PC-9 (cell line): ENCODE data around the gene LRRC3C. TPM values are rescaled to one million over a fixed set of nuclear protein-coding genes. Genes with fewer than 3 reads are reported as not detected.

ENCODE experiments used
- BruUV-seq: library from RNA; stranded (reverse); fragments of 400-500 nt; replicated peaks from 2 replicates; lab custom pipeline; 2021; lab: Mats Ljungman, UMichigan
- CTCF ChIA-PET: fragments of 300-600 bp; sonication (Branson Sonifier 250); formaldehyde crosslinking; loops from one replicate; lab custom pipeline; 2022; ENCODE audit warnings: antibody characterized with exemption; lab: Charles Lee
- POLR2A ChIA-PET: fragments of 300-600 bp; sonication (Branson Sonifier 250); formaldehyde crosslinking; loops from one replicate; lab custom pipeline; 2022; ENCODE audit warnings: antibody characterized with exemption; ENCODE audit not compliant: unreplicated experiment; lab: Charles Lee
- DNase-seq, 2 experiments: peaks; one replicate each; pipeline versions ENCODE4 v3.0.0 to v3.0.0-alpha.2; 2015 to 2022; ENCODE audit warnings: mixed read lengths in 1 of 2
- H2AFZ ChIP-seq: fragments of 200-600 bp; sonication (generic); 2 replicates; pipeline ENCODE4 v1.8.1; 2017; ENCODE audit warnings: antibody characterized with exemption
- H3F3A ChIP-seq: fragments of 200-600 bp; sonication (generic); 2 replicates; pipeline ENCODE4 v1.8.1; 2017; ENCODE audit warnings: antibody characterized with exemption, mild to moderate bottlenecking, low read depth; ENCODE audit not compliant: insufficient read depth
- H3K27ac ChIP-seq: fragments of 200-600 bp; sonication (generic); 2 replicates; pipeline ENCODE4 v1.6.1; 2016; ENCODE audit warnings: mixed run types
- H3K27me3 ChIP-seq: fragments of 200-600 bp; sonication (generic); 2 replicates; pipeline ENCODE4 v1.6.1; 2016; ENCODE audit warnings: low read depth, mixed run types; ENCODE audit not compliant: insufficient read depth
- H3K36me3 ChIP-seq: fragments of 200-600 bp; sonication (generic); 2 replicates; pipeline ENCODE4 v1.6.1; 2016; ENCODE audit warnings: low read depth, mixed run types
- H3K4me1 ChIP-seq: fragments of 200-600 bp; sonication (generic); replicated peaks from 2 replicates; pipeline ENCODE4 v1.6.1; 2016; ENCODE audit warnings: mixed run types; ENCODE audit not compliant: insufficient read depth
- H3K4me2 ChIP-seq: fragments of 200-600 bp; sonication (generic); 2 replicates; pipeline ENCODE4 v1.6.1; 2017; ENCODE audit warnings: mixed run types
- H3K4me3 ChIP-seq: fragments of 200-600 bp; sonication (generic); 2 replicates; pipeline ENCODE4 v1.6.1; 2016; ENCODE audit warnings: mixed run types
- H3K79me2 ChIP-seq: fragments of 200-600 bp; sonication (generic); 2 replicates; pipeline ENCODE4 v1.6.1; 2017; ENCODE audit warnings: low read depth, mixed run types
- H3K9me2 ChIP-seq: fragments of 200-600 bp; sonication (generic); 2 replicates; pipeline ENCODE4 v1.8.1; 2017; ENCODE audit warnings: mild to moderate bottlenecking; ENCODE audit not compliant: insufficient read depth
- H3K9me3 ChIP-seq: fragments of 200-600 bp; sonication (generic); 2 replicates; pipeline ENCODE4 v1.8.1; 2016; ENCODE audit warnings: low read depth; ENCODE audit not compliant: insufficient read depth
- H4K20me1 ChIP-seq: fragments of 200-600 bp; sonication (generic); 2 replicates; pipeline ENCODE4 v1.8.1; 2017; ENCODE audit not compliant: insufficient read depth
- CTCF ChIP-seq: fragments of 200-600 bp; sonication (generic); conservative IDR thresholded peaks from 2 replicates; pipeline ENCODE4 v1.6.1; 2017; ENCODE audit warnings: mixed run types, antibody characterized with exemption, mild to moderate bottlenecking, moderate library complexity
- EZH2 ChIP-seq: fragments of 200-600 bp; sonication (generic); IDR thresholded peaks from 2 replicates; pipeline ENCODE4 v1.8.0; 2017; ENCODE audit warnings: antibody characterized with exemption, low read depth
- intact Hi-C: fragments of 100-400 bp; cut with micrococcal nuclease; formaldehyde crosslinking; loops from one replicate; pipeline ENCODE4 v1.10.0; 2022; ENCODE audit not compliant: unreplicated experiment
- total RNA-seq: library from RNA; stranded (reverse); gene quantifications from 2 replicates; pipeline ENCODE4 v1.2.3, GENCODE V29; 2021

The LRRC3C gene
- total RNA-seq, 1 experiment from 2014 or later: not detected

- peaks cover 14% of the 10 kb centered on the region for H3F3A ChIP-seq
- POLR2A ChIA-PET: interaction anchor here (0.6 kb wide), 1 partner anchor 30 kb away, joined by 3 read pairs; no protein-coding TSS in a partner anchor
- no peaks in the 10 kb centered on the region for H3K9me3 ChIP-seq
- no peak overlapping the region for H3K4me3 ChIP-seq
- no peaks in the 10 kb centered on the region for H3K27me3 ChIP-seq
- H4K20me1 ChIP-seq: peaks cover 4% of the 10 kb centered on the region; the same call in 1 of the 2 replicates
- TF ChIP-seq CTCF (no peak), EZH2 (no peak)
- intact Hi-C loops: no loop called here
- no peak overlapping the region for H3K4me2 ChIP-seq
- CTCF ChIA-PET: no interaction called here
- no peaks in the 10 kb centered on the region for H3K36me3 ChIP-seq
- H3K9me2 ChIP-seq: no peaks in the 10 kb centered on the region
- BruUV-seq: no TSS peak
- H3K27ac ChIP-seq: no peak overlapping the region
- no peak overlapping the region for H2AFZ ChIP-seq
- H3K4me1 ChIP-seq: peaks cover 9% of the 10 kb centered on the region
- DNase-seq: no peak
- H3K79me2 ChIP-seq: no peaks in the 10 kb centered on the region
Measured at GRCh38 chr17:39934324-39934723, 6.8 kb downstream of the LRRC3C start.

- intact Hi-C loops: no loop called here
- CTCF ChIA-PET: no interaction called here
Measured at GRCh38 chr17:39935909-39936308, 8.4 kb downstream of the LRRC3C start.

GRCh38 chr17:39937447-39937846 is 9.9 kb downstream of the LRRC3C start:
- BruUV-seq: no TSS peak
- no peaks in the 10 kb centered on the region for H3K79me2 ChIP-seq
- peaks cover 4% of the 10 kb centered on the region; the same call in 1 of the 2 replicates for H3F3A ChIP-seq
- H3K36me3 ChIP-seq: no peaks in the 10 kb centered on the region
- no peak overlapping the region for H3K27ac ChIP-seq
- H2AFZ ChIP-seq: no peak overlapping the region
- POLR2A ChIA-PET: no interaction called here
- intact Hi-C loops: no loop called here
- no peaks in the 10 kb centered on the region for H4K20me1 ChIP-seq
- H3K4me3 ChIP-seq: no peak overlapping the region
- no peaks in the 10 kb centered on the region for H3K9me3 ChIP-seq
- no peak overlapping the region for H3K4me2 ChIP-seq
- H3K27me3 ChIP-seq: no peaks in the 10 kb centered on the region
- H3K4me1 ChIP-seq: no peaks in the 10 kb centered on the region
- TF ChIP-seq CTCF (no peak), EZH2 (no peak)
- CTCF ChIA-PET: no interaction called here
- DNase-seq: no peak
- no peaks in the 10 kb centered on the region for H3K9me2 ChIP-seq

More at GRCh38 chr17:39935909-39936308, 8.4 kb downstream of the LRRC3C start:
- Histone ChIP-seq H3K4me2 (no peak overlapping the region), H3K27ac (no peak overlapping the region), H3K79me2 (no peaks in the 10 kb centered on the region), H3F3A (peaks cover 4% of the 10 kb centered on the region; the same call in 1 of the 2 replicates), H3K4me3 (no peak overlapping the region), H4K20me1 (no peaks in the 10 kb centered on the region), H3K9me2 (no peaks in the 10 kb centered on the region), H3K36me3 (no peaks in the 10 kb centered on the region), H2AFZ (no peak overlapping the region), H3K27me3 (no peaks in the 10 kb centered on the region), H3K9me3 (no peaks in the 10 kb centered on the region), H3K4me1 (no peaks in the 10 kb centered on the region)
- POLR2A ChIA-PET: no interaction called here
- TF ChIP-seq CTCF (no peak), EZH2 (no peak)
- DNase-seq: no peak
- BruUV-seq: no TSS peak
